Tibial nerve (tissue), 4 donors: ENCODE results near the gene AGT.

Source experiments
- EP300 ChIP-seq, 2 donors: sonication (generic); formaldehyde crosslinking; IDR thresholded peaks; one replicate each; pipeline ENCODE4 v1.6.1; 2017; ENCODE audit warnings: antibody characterized with exemption in 2 of 2, mild to moderate bottlenecking in 1 of 2
- POLR2A ChIP-seq, 2 donors: fragments of 450-650 bp; IDR thresholded peaks; one replicate each; pipeline ENCODE4 v1.6.1; 2017; ENCODE audit warnings: antibody characterized with exemption in 2 of 2, mild to moderate bottlenecking in 2 of 2, moderate library complexity in 2 of 2
- TF ChIP-seq, protein P1 (sequence below), 5 experiments: fragments of 200-600 bp in 3 of 5; fragments of 450-650 bp in 2 of 5; sonication (generic) in 3 of 5; IDR thresholded peaks; one replicate each; pipeline ENCODE4 v1.5.1; 2016 to 2019; ENCODE audit warnings: antibody characterized with exemption in 5 of 5, mild to moderate bottlenecking in 3 of 5, moderate library complexity in 2 of 5

- TF ChIP-seq, protein P1, sequence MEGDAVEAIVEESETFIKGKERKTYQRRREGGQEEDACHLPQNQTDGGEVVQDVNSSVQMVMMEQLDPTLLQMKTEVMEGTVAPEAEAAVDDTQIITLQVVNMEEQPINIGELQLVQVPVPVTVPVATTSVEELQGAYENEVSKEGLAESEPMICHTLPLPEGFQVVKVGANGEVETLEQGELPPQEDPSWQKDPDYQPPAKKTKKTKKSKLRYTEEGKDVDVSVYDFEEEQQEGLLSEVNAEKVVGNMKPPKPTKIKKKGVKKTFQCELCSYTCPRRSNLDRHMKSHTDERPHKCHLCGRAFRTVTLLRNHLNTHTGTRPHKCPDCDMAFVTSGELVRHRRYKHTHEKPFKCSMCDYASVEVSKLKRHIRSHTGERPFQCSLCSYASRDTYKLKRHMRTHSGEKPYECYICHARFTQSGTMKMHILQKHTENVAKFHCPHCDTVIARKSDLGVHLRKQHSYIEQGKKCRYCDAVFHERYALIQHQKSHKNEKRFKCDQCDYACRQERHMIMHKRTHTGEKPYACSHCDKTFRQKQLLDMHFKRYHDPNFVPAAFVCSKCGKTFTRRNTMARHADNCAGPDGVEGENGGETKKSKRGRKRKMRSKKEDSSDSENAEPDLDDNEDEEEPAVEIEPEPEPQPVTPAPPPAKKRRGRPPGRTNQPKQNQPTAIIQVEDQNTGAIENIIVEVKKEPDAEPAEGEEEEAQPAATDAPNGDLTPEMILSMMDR (IDR thresholded peaks at IDR 0.05) = no peak
- no peak for TF ChIP-seq POLR2A (IDR thresholded peaks at IDR 0.05)
- no peak for TF ChIP-seq EP300 (IDR thresholded peaks at IDR 0.05)
Observed at GRCh38 chr1:230713915-230714764, at the start of gene AGT.
